ENCODE results near the gene PDLIM3. TPM values are rescaled to one million over a fixed set of nuclear protein-coding genes. Genes with fewer than 3 reads are reported as not detected.

Gene PDLIM3
- polyA plus RNA-seq, 3 donors, result not detected

DNA sequence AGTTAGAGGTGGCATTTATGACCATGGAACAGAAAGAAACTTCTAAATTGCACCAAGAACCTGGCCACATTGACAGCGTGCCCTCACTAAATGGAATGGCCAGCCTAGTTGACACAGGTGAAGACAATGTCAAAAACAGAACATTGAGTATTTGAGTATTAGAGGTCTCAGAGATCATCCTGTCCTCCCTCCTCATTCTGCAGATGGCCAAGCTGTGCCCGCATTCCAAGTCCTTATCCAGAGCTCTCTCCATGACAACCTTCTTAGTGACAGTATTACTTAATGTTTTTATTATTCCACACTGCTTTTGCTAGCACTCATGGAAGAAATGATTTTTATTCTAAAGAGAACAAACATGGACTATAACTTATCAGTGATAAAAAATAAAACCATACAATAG, 53.9 kb downstream of the PDLIM3 start:
- H3K4me1 ChIP-seq (ENCODE audit: control insufficient read depth in 1 of 2, insufficient read depth in 2 of 2, low read length in 2 of 2), result no peaks in the 10 kb centered on the region
- H3K27me3 ChIP-seq (ENCODE audit: control insufficient read depth in 2 of 2, insufficient read depth in 2 of 2, low read length in 2 of 2), result peaks cover 28 to 43% of the 10 kb centered on the region in 2 donors
- no peak overlapping the region for H3K4me3 ChIP-seq (replicated peaks in 1 of 3; ENCODE audit: low read depth in 2 of 3, low read length in 3 of 3)
- Mint-ChIP-seq H3K36me3 (no peaks in the 10 kb centered on the region), H3K4me3 (no peak overlapping the region), H3K27me3 (ENCODE audit: low read depth in 3 of 3) (peaks cover 22 to 63% (median 35%) of the 10 kb centered on the region in 3 donors), H3K27ac (no peak overlapping the region), H3K9me3 (peaks cover 0 to 4% (median under 1%) of the 10 kb centered on the region in 7 donors), H3K4me1 (no peaks in the 10 kb centered on the region)
- no peak overlapping the region for H3K4me2 ChIP-seq (replicated peaks; ENCODE audit: extremely low read depth, low read length, poor library complexity, severe bottlenecking)
- no peaks in the 10 kb centered on the region for H3K9me3 ChIP-seq (replicated peaks in 1 of 2; ENCODE audit: control insufficient read depth in 1 of 2, insufficient read depth in 1 of 2, low read length in 2 of 2)
- no peaks in the 10 kb centered on the region for H3K36me3 ChIP-seq (replicated peaks in 1 of 2; ENCODE audit: control insufficient read depth in 1 of 2, insufficient read depth in 2 of 2, low read length in 2 of 2)
- H3K9ac ChIP-seq (ENCODE audit: insufficient read depth, low read length, poor library complexity, severe bottlenecking), result no peak overlapping the region
- no peaks in the 10 kb centered on the region for H4K20me1 ChIP-seq (ENCODE audit: insufficient read depth, low read length)
- no peak for DNase-seq
- TF ChIP-seq, protein P1, sequence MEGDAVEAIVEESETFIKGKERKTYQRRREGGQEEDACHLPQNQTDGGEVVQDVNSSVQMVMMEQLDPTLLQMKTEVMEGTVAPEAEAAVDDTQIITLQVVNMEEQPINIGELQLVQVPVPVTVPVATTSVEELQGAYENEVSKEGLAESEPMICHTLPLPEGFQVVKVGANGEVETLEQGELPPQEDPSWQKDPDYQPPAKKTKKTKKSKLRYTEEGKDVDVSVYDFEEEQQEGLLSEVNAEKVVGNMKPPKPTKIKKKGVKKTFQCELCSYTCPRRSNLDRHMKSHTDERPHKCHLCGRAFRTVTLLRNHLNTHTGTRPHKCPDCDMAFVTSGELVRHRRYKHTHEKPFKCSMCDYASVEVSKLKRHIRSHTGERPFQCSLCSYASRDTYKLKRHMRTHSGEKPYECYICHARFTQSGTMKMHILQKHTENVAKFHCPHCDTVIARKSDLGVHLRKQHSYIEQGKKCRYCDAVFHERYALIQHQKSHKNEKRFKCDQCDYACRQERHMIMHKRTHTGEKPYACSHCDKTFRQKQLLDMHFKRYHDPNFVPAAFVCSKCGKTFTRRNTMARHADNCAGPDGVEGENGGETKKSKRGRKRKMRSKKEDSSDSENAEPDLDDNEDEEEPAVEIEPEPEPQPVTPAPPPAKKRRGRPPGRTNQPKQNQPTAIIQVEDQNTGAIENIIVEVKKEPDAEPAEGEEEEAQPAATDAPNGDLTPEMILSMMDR (IDR thresholded peaks at IDR 0.05), result no peak
- intact Hi-C loops (cut with micrococcal nuclease), result no loop called here
- no peak overlapping the region for H2AFZ ChIP-seq (ENCODE audit: insufficient read depth, low read depth, low read length, poor library complexity, severe bottlenecking)
- WGBS (ENCODE audit: insufficient coverage), result 100% methylated on average over 1 of the region's 2 CpGs
- H3K79me2 ChIP-seq (ENCODE audit: insufficient read depth, low read length), result no peaks in the 10 kb centered on the region
- no peak overlapping the region for H3K27ac ChIP-seq (ENCODE audit: low read depth in 1 of 2, low read length in 2 of 2)

DNA sequence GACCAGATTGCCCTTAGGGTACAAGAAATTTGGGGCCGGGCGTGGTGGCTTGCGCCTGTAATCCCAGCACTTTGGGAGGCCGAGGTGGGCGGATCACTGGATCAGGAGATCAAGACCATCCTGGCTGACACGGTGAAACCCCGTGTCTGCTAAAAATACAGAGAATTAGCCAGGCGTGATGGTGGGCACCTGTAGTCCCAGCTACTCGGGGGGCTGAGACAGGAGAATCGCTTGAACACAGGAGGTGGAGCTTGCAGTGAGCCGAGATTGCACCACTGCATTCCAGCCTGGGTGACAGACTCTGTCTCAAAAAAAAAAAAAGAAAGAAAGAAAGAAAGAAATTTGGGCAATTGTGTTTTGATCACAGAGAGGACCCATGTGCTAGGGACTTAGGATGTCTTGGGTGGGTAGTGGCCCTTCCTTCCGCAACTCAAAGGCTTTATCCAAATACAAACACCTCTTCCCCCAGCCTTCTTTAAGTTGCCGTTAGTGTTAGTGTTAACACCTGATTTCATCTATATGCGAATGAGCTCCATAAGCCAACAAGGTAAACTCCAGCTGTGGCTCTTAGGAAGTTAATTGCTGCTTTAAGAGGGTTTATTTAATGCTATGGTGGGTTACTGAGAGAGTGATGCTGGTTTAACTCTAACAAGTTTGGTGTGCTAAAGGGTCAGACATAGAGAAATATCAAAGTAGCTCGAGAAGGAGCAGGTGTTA, 55.1 kb downstream of the PDLIM3 start:
- Mint-ChIP-seq H3K9me3 (peaks cover 0 to 3% (median 0%) of the 10 kb centered on the region in 7 donors), H3K27me3 (ENCODE audit: low read depth in 3 of 3) (peaks cover 29 to 61% (median 32%) of the 10 kb centered on the region in 3 donors), H3K4me1 (no peaks in the 10 kb centered on the region), H3K4me3 (peak overlapping the region in 1 of 2 donors; percentile 27), H3K36me3 (no peaks in the 10 kb centered on the region), H3K27ac (peak overlapping the region in 1 of 7 donors; percentile 10)
- DNase-seq, result no peak
- no peaks in the 10 kb centered on the region for H3K4me1 ChIP-seq (ENCODE audit: control insufficient read depth in 1 of 2, insufficient read depth in 2 of 2, low read length in 2 of 2)
- no peak overlapping the region for H3K9ac ChIP-seq (ENCODE audit: insufficient read depth, low read length, poor library complexity, severe bottlenecking)
- no peaks in the 10 kb centered on the region for H3K9me3 ChIP-seq (replicated peaks in 1 of 2; ENCODE audit: control insufficient read depth in 1 of 2, insufficient read depth in 1 of 2, low read length in 2 of 2)
- H2AFZ ChIP-seq (ENCODE audit: insufficient read depth, low read depth, low read length, poor library complexity, severe bottlenecking), result no peak overlapping the region
- TF ChIP-seq, protein P1 (IDR thresholded peaks at IDR 0.05), result no peak
- no peaks in the 10 kb centered on the region for H3K36me3 ChIP-seq (replicated peaks in 1 of 2; ENCODE audit: control insufficient read depth in 1 of 2, insufficient read depth in 2 of 2, low read length in 2 of 2)
- intact Hi-C loops (cut with micrococcal nuclease), result no loop called here
- WGBS (ENCODE audit: insufficient coverage), result 67% methylated on average over 11 of the region's 15 CpGs
- H3K79me2 ChIP-seq (ENCODE audit: insufficient read depth, low read length), result no peaks in the 10 kb centered on the region
- no peak overlapping the region for H3K27ac ChIP-seq (ENCODE audit: low read depth in 1 of 2, low read length in 2 of 2)
- H3K4me2 ChIP-seq (replicated peaks; ENCODE audit: extremely low read depth, low read length, poor library complexity, severe bottlenecking), result no peak overlapping the region
- no peaks in the 10 kb centered on the region for H4K20me1 ChIP-seq (ENCODE audit: insufficient read depth, low read length)
- peaks cover 28 to 43% of the 10 kb centered on the region in 2 donors for H3K27me3 ChIP-seq (ENCODE audit: control insufficient read depth in 2 of 2, insufficient read depth in 2 of 2, low read length in 2 of 2)
- H3K4me3 ChIP-seq (replicated peaks in 1 of 3; ENCODE audit: low read depth in 2 of 3, low read length in 3 of 3), result no peak overlapping the region

Measured in CD14-positive monocyte (primary cell).